Measurements from ENCODE around the gene LVRN. TPM values are rescaled to one million over a fixed set of nuclear protein-coding genes. Genes with fewer than 3 reads are reported as not detected.

Gene LVRN
- total RNA-seq, 1 experiment from 2014 or later = 1.2 TPM

DNA sequence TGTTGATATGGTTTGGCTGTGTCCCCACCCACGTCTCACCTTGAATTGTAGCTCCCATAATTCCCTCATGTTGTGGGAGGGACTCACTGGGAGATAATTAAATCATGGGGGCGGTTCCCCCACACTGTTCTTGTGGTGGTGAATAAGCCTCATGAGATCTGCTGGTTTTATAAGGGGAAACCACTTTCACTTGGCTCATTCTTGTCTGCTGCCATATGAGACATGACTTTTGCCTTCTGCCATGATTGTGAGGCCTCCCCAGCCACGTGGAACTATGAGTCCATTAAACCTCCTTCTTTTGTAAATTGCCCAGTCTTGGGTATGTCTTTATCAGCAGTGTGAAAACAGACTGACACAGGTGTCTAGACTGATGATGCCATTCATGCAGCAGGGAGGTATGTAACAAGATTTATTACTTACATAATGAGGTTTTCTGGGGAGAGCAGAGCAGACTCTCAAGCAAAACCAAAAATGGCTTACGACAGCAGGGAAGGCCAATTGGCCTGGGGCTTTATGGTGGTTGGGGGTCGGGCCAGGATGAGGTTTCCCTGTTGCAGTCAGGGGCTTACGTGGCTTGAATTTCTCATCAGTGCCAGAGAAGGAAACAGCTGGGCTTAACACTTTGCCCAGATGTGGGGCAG lies 113.0 kb downstream of the LVRN start:
- no peak overlapping the region for H3K4me3 ChIP-seq (ENCODE audit: insufficient read depth, low read depth, low read length)
- no peaks in the 10 kb centered on the region for H3K36me3 ChIP-seq (replicated peaks; ENCODE audit: control insufficient read depth, insufficient read depth, low read length)
- H3K27me3 ChIP-seq (ENCODE audit: control insufficient read depth, insufficient read depth, low read length) = no peaks in the 10 kb centered on the region
- DNase-seq = no peak

- no peak for DNase-seq
- Histone ChIP-seq H3K27me3 (ENCODE audit: control insufficient read depth, insufficient read depth, low read length) (no peaks in the 10 kb centered on the region), H3K4me3 (ENCODE audit: insufficient read depth, low read depth, low read length) (no peak overlapping the region), H3K36me3 (replicated peaks; ENCODE audit: control insufficient read depth, insufficient read depth, low read length) (no peaks in the 10 kb centered on the region)
These were observed 114.2 kb downstream of the LVRN start for GRCh38 chr5:116076496-116076895.

Other genes with a start within 250 kb of the LVRN start
- gene CDO1, start 145.8 kb upstream of the LVRN start, total RNA-seq (2014; rRNA removed; shearing (Covaris generic)) = 9.2 and 9.9 TPM in 2 replicates
- 53.9 and 69.2 TPM in 2 replicates for gene ATG12, start 120.9 kb upstream of the LVRN start, total RNA-seq (2014; rRNA removed; shearing (Covaris generic))
- 40.6 and 59.3 TPM in 2 replicates for gene AP3S1, start 120.5 kb upstream of the LVRN start, total RNA-seq (2014; rRNA removed; shearing (Covaris generic))
- gene ARL14EPL, start 70.0 kb downstream of the LVRN start, total RNA-seq (2014; rRNA removed; shearing (Covaris generic)) = not detected in 2 replicates
- gene COMMD10, start 122.5 kb downstream of the LVRN start, total RNA-seq (2014; rRNA removed; shearing (Covaris generic)) = 47.3 and 59.2 TPM in 2 replicates